Panc1 (cell line): ENCODE measurements around the gene NID2. TPM values are rescaled to one million over a fixed set of nuclear protein-coding genes. Genes with fewer than 3 reads are reported as not detected.

ENCODE experiments used
- ATAC-seq: fragments of 200-7000 bp; cut with Tn5 transposase; 2 replicates; pipeline ENCODE4 v1.9.1; 2020; ENCODE audit warnings: mild to moderate bottlenecking, moderate library complexity
- BruUV-seq: library from RNA; stranded (reverse); fragments of 400-500 nt; replicated peaks from 2 replicates; lab custom pipeline; 2021; lab: Mats Ljungman, UMichigan
- CTCF ChIA-PET: fragments of 300-600 bp; sonication (Branson Sonifier 250); formaldehyde crosslinking; loops from one replicate; lab custom pipeline; 2022; ENCODE audit warnings: antibody characterized with exemption; lab: Charles Lee
- POLR2A ChIA-PET: fragments of 300-600 bp; sonication (Branson Sonifier 250); formaldehyde crosslinking; loops from one replicate; lab custom pipeline; 2022; ENCODE audit warnings: antibody characterized with exemption; lab: Charles Lee
- DNase-seq: peaks from one replicate; pipeline ENCODE4 v3.0.0-alpha.2; 2010; ENCODE audit warnings: low read depth, low spot score
- H3K27ac ChIP-seq: 2 replicates; pipeline ENCODE4 v1.5.1; 2011; ENCODE audit warnings: mild to moderate bottlenecking, low read length, inconsistent platforms
- H3K27me3 ChIP-seq: fragments of 200-500 bp; sonication (Bioruptor generic); 2 replicates; pipeline ENCODE4 v1.6.0; 2014; ENCODE audit warnings: low read length, inconsistent platforms; ENCODE audit not compliant: control insufficient read depth, insufficient read depth
- H3K36me3 ChIP-seq: fragments of 200-500 bp; sonication (Bioruptor generic); 2 replicates; pipeline ENCODE4 v1.5.1; 2014; ENCODE audit warnings: inconsistent platforms, mild to moderate bottlenecking, low read length, moderate library complexity; ENCODE audit not compliant: control insufficient read depth, insufficient read depth
- H3K4me1 ChIP-seq: 2 replicates; pipeline ENCODE4 v1.5.1; 2011; ENCODE audit warnings: inconsistent platforms, mild to moderate bottlenecking, low read length, moderate library complexity; ENCODE audit not compliant: control insufficient read depth, insufficient read depth
- H3K4me3 ChIP-seq, 2 experiments: 2 replicates each; pipeline ENCODE4 v1.5.1; 2011 to 2012; ENCODE audit warnings: low read depth in 2 of 2, low read length in 2 of 2, mild to moderate bottlenecking in 2 of 2, inconsistent platforms in 1 of 2, moderate library complexity in 1 of 2
- H3K9me3 ChIP-seq: fragments of 200-500 bp; sonication (Bioruptor generic); 2 replicates; pipeline ENCODE4 v1.5.1; 2014; ENCODE audit warnings: low read depth, mild to moderate bottlenecking, inconsistent platforms, low read length, moderate library complexity; ENCODE audit not compliant: control insufficient read depth, insufficient read depth
- POLR2AphosphoS5 ChIP-seq: IDR thresholded peaks from 2 replicates; pipeline ENCODE4 v1.6.1; 2012; ENCODE audit warnings: mild to moderate bottlenecking, low read depth, low read length, moderate library complexity
- SIN3A ChIP-seq: IDR thresholded peaks from 2 replicates; pipeline ENCODE4 v1.6.1; 2012; ENCODE audit warnings: low read depth, mild to moderate bottlenecking, low read length, moderate library complexity, borderline replicate concordance; ENCODE audit not compliant: insufficient read depth
- TCF7L2 ChIP-seq: IDR thresholded peaks from 2 replicates; pipeline ENCODE4 v1.6.1; 2011; ENCODE audit warnings: mild to moderate bottlenecking, low read depth, low read length, inconsistent platforms
- in situ Hi-C: cut with HindIII; loops from 2 replicates; pipeline ENCODE4 v1.10.0; 2016; ENCODE audit warnings: low sequenced_read_pairs, low pct_unique_long_range_greater_than_20kb
- intact Hi-C: fragments of 100-400 bp; cut with micrococcal nuclease; formaldehyde crosslinking; loops from one replicate; pipeline ENCODE4 v1.10.0; 2022; ENCODE audit not compliant: unreplicated experiment
- total RNA-seq: library from RNA; stranded (reverse); gene quantifications from one replicate; pipeline ENCODE4 v1.2.1, GENCODE V29; 2021; ENCODE audit not compliant: unreplicated experiment
- TF ChIP-seq, protein P1 (sequence below), 2 experiments: IDR thresholded peaks; 2 replicates each; pipeline ENCODE4 v1.6.1; 2011 to 2012; ENCODE audit warnings: low read depth in 2 of 2, control low read depth in 1 of 2, low read length in 1 of 2, mild to moderate bottlenecking in 1 of 2, moderate library complexity in 1 of 2; ENCODE audit not compliant: insufficient read depth in 1 of 2
- TF ChIP-seq, protein P2 (sequence below): fragments of 450-650 bp; IDR thresholded peaks from 2 replicates; pipeline ENCODE4 v1.5.1; 2017; ENCODE audit warnings: mild to moderate bottlenecking

The NID2 gene
- total RNA-seq, 1 experiment from 2014 or later = 0.36 TPM

DNA sequence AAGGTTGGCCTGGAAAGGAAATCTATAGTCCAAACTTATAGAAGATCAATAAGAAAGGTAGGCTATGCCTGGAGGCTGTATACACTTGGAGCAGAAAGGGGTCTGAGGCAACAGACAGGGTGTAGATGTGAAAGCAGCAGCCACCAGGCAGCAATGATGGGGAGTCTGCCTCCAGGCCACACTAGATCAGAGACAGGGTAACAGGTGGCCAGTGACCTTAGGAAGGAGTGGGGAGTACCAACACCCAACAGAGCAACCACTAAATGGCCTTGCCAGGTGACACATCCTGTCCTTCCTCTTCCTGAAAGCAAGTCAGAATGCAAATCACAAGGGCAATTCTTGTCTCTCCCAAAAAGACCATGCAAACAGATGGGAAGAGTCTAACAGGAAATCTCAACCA lies 46.4 kb upstream of the NID2 start:
- no peak overlapping the region for H3K27ac ChIP-seq
- no peaks in the 10 kb centered on the region for H3K36me3 ChIP-seq
- no TSS peak for BruUV-seq
- CTCF ChIA-PET = no interaction called here
- no peak overlapping the region for H3K4me3 ChIP-seq
- in situ Hi-C loops (no loop called here), intact Hi-C loops (no loop called here)
- H3K27me3 ChIP-seq = no peaks in the 10 kb centered on the region
- DNase-seq (no peak), ATAC-seq (no peak)
- H3K9me3 ChIP-seq = no peaks in the 10 kb centered on the region
- no peaks in the 10 kb centered on the region for H3K4me1 ChIP-seq
- POLR2A ChIA-PET = no interaction called here
- TF ChIP-seq, protein P1, sequence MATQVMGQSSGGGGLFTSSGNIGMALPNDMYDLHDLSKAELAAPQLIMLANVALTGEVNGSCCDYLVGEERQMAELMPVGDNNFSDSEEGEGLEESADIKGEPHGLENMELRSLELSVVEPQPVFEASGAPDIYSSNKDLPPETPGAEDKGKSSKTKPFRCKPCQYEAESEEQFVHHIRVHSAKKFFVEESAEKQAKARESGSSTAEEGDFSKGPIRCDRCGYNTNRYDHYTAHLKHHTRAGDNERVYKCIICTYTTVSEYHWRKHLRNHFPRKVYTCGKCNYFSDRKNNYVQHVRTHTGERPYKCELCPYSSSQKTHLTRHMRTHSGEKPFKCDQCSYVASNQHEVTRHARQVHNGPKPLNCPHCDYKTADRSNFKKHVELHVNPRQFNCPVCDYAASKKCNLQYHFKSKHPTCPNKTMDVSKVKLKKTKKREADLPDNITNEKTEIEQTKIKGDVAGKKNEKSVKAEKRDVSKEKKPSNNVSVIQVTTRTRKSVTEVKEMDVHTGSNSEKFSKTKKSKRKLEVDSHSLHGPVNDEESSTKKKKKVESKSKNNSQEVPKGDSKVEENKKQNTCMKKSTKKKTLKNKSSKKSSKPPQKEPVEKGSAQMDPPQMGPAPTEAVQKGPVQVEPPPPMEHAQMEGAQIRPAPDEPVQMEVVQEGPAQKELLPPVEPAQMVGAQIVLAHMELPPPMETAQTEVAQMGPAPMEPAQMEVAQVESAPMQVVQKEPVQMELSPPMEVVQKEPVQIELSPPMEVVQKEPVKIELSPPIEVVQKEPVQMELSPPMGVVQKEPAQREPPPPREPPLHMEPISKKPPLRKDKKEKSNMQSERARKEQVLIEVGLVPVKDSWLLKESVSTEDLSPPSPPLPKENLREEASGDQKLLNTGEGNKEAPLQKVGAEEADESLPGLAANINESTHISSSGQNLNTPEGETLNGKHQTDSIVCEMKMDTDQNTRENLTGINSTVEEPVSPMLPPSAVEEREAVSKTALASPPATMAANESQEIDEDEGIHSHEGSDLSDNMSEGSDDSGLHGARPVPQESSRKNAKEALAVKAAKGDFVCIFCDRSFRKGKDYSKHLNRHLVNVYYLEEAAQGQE (IDR thresholded peaks at IDR 0.05; ENCODE audit: insufficient read depth in 1 of 2, low read depth in 2 of 2, low read length in 1 of 2) = no peak
- TF ChIP-seq POLR2AphosphoS5 (no peak), TCF7L2 (no peak), SIN3A (no peak)
- TF ChIP-seq, protein P2, sequence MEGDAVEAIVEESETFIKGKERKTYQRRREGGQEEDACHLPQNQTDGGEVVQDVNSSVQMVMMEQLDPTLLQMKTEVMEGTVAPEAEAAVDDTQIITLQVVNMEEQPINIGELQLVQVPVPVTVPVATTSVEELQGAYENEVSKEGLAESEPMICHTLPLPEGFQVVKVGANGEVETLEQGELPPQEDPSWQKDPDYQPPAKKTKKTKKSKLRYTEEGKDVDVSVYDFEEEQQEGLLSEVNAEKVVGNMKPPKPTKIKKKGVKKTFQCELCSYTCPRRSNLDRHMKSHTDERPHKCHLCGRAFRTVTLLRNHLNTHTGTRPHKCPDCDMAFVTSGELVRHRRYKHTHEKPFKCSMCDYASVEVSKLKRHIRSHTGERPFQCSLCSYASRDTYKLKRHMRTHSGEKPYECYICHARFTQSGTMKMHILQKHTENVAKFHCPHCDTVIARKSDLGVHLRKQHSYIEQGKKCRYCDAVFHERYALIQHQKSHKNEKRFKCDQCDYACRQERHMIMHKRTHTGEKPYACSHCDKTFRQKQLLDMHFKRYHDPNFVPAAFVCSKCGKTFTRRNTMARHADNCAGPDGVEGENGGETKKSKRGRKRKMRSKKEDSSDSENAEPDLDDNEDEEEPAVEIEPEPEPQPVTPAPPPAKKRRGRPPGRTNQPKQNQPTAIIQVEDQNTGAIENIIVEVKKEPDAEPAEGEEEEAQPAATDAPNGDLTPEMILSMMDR = no peak

DNA sequence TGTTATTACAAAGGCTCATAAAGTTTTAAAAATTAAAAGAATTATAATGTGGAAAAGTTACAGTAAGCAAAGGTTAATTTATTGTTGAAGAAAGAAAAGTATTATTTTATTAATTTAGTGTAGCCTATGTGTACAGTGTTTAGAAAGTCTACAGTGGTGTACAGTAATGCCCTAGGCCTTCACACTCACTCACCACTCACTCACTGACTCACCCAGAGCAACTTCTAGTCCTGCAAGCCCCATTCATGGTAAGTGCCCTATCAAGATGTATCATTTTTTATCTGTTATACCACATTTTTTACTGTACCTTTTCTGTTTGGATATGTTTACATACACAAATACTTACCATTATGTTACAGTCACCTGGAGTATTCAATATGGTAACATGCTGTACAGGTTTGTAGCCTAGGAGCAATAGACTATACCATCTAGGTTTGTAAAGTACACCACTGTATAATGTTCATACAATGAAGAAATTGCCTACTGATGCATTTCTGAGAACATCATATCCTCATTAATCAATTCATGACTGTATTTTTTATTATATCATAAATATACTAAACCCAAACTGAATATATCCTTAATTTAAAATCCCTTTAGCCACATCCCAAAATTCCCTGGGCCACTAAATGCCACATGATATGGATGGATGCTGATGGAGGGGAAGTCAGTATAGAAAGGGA lies 43.6 kb upstream of the NID2 start:
- ATAC-seq = no peak
- POLR2A ChIA-PET = no interaction called here
- intact Hi-C loops = no loop called here
- CTCF ChIA-PET = no interaction called here
- H3K9me3 ChIP-seq = no peaks in the 10 kb centered on the region
- in situ Hi-C loops = no loop called here
- DNase-seq = no peak
- no peaks in the 10 kb centered on the region for H3K27me3 ChIP-seq
- no TSS peak for BruUV-seq
- no peaks in the 10 kb centered on the region for H3K4me1 ChIP-seq
- no peaks in the 10 kb centered on the region for H3K36me3 ChIP-seq
- TF ChIP-seq POLR2AphosphoS5 (no peak), TCF7L2 (no peak), SIN3A (no peak)
- TF ChIP-seq, protein P1 (IDR thresholded peaks at IDR 0.05; ENCODE audit: insufficient read depth in 1 of 2, low read depth in 2 of 2, low read length in 1 of 2) = no peak
- TF ChIP-seq, protein P2 = no peak
- no peak overlapping the region for H3K27ac ChIP-seq
- H3K4me3 ChIP-seq = no peak overlapping the region
